ENCODE data around the gene PHF20.
"Not testable (repeated sequence)": the region's sequence is repeated elsewhere in the genome, so short reads cannot be mapped to it uniquely, and the experiment has no call there.

PHF20 gene

GRCh38 chr20:35851659-35852058 lies 79.8 kb downstream of the PHF20 start:
- not testable (repeated sequence) for H3K9me3 ChIP-seq (ENCODE audit: low read length); H3K27me3 ChIP-seq (ENCODE audit: control insufficient read depth in 1 of 2, insufficient read depth in 2 of 2, low read length in 2 of 2); H3K4me1 ChIP-seq (ENCODE audit: insufficient read depth, low read length); H3K4me3 ChIP-seq (ENCODE audit: low read depth in 1 of 2, low read length in 2 of 2); H3K27ac ChIP-seq (ENCODE audit: low read depth, low read length); H3K9ac ChIP-seq (ENCODE audit: low read length)
- H3K36me3 ChIP-seq (ENCODE audit: insufficient read depth, low read length) = peaks cover 11% of the 10 kb centered on the region

DNA sequence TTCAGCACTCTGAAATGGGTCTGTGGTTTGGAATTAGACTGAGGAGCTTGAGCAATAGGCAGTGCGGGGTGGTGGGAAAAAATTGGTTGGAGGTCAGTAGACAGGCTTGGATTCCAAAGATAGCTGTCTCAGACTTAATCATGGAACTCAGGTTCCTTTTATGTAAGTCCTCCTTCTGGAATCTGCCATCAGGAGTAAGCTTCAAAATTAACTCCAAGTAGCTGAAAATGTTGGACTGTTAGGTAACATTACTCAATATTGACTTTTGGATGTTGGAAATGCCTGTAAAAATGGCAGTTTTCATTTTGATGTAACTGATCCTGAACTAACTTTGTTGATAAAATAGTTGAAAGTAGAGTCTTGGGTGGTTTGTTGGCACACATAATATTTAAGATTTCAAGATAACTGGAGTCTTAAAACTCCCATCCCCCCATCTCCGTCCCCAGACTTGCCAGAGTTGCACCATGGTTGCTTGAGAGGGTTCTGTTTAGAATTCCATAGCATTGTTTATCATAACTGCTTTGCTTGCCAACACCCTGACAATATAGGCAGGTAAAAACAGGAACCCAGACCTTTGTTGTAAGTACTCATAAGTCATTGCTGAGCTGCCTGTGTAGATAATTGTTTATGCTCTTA lies 83.0 kb downstream of the PHF20 start:
- Histone ChIP-seq H3K36me3 (ENCODE audit: insufficient read depth, low read length) (peaks cover 5% of the 10 kb centered on the region), H3K27me3 (ENCODE audit: control insufficient read depth in 1 of 2, insufficient read depth in 2 of 2, low read length in 2 of 2) (no peaks in the 10 kb centered on the region), H3K9me3 (ENCODE audit: low read length) (no peaks in the 10 kb centered on the region), H3K9ac (ENCODE audit: low read length) (no peak overlapping the region), H3K27ac (ENCODE audit: low read depth, low read length) (no peak overlapping the region), H3K4me1 (ENCODE audit: insufficient read depth, low read length) (peaks cover 5% of the 10 kb centered on the region), H3K4me3 (ENCODE audit: low read depth in 1 of 2, low read length in 2 of 2) (no peak overlapping the region)

DNA sequence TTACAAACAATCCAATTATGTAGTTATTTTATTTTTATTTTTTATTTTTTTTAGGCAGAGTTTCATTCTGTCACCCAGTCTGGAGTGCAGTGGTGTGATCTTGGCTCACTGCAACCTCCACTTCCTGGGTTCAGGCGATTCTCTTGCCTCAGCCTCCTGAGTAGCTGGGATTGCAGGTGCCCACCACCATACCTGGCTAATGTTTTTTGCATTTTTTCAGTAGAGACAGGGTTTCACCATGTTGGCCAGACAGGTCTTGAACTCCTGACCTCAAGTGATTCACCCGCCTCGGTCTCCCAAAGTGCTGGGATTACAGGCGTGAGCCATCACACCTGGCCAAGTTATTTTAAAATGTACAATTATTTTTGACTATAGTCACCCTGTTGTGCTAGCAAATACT lies 83.8 kb downstream of the PHF20 start:
- H3K4me1 ChIP-seq (ENCODE audit: insufficient read depth, low read length); H3K27ac ChIP-seq (ENCODE audit: low read depth, low read length); H3K36me3 ChIP-seq (ENCODE audit: insufficient read depth, low read length): not testable (repeated sequence)

GRCh38 chr20:35856866-35857265 lies 85.1 kb downstream of the PHF20 start:
- Histone ChIP-seq H3K27ac (ENCODE audit: low read depth, low read length) (no peak overlapping the region), H3K9me3 (ENCODE audit: low read length) (no peaks in the 10 kb centered on the region), H3K4me3 (ENCODE audit: low read depth in 1 of 2, low read length in 2 of 2) (no peak overlapping the region), H3K36me3 (ENCODE audit: insufficient read depth, low read length) (peaks cover 8% of the 10 kb centered on the region), H3K4me1 (ENCODE audit: insufficient read depth, low read length) (peaks cover 5% of the 10 kb centered on the region), H3K27me3 (ENCODE audit: control insufficient read depth in 1 of 2, insufficient read depth in 2 of 2, low read length in 2 of 2) (no peaks in the 10 kb centered on the region), H3K9ac (ENCODE audit: low read length) (no peak overlapping the region)

More for the DNA sequence above, 83.8 kb downstream of the PHF20 start:
- H3K27me3 ChIP-seq (ENCODE audit: control insufficient read depth in 1 of 2, insufficient read depth in 2 of 2, low read length in 2 of 2); H3K4me3 ChIP-seq (ENCODE audit: low read depth in 1 of 2, low read length in 2 of 2); H3K9ac ChIP-seq (ENCODE audit: low read length); H3K9me3 ChIP-seq (ENCODE audit: low read length): not testable (repeated sequence)

DNA sequence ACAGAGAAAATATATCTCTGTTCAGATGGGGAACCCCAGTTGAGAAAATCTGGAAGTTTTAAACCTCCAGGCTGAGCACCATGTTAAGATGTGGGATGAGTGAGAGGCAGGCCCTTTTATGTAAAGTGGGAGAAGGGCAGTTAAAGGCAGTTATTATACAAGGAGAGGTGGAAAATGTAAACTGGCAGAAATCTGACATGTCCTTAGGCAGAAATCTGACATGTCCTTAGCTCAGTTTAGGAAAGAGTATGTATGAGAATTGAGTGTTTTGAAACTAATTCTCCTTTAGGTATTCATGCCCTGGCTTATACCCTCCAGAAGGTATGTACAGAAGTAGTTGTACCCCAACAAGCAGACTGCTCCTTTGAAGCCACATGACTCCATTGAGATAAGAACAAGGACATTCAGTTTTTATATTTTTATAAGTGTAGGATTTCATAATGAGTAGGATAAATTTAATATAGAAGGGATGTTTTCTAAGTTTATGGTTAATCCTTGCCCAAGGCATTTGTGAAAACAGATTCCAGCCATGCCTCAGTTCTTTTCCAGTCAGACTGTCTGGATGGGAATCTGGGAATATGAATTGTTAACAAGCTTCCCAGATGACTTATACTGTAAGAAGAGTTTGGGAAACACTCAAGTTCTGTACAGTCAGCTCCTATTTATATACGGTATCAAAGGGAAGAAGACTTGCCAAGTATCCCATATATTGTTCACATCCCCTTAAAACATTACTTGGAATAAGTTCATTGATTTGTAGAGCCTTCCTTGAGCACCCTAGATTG lies 94.8 kb downstream of the PHF20 start:
- Histone ChIP-seq H3K9ac (ENCODE audit: low read length) (no peak overlapping the region), H3K27ac (ENCODE audit: low read depth, low read length) (no peak overlapping the region), H3K27me3 (ENCODE audit: control insufficient read depth in 1 of 2, insufficient read depth in 2 of 2, low read length in 2 of 2) (no peaks in the 10 kb centered on the region), H3K36me3 (ENCODE audit: insufficient read depth, low read length) (no peaks in the 10 kb centered on the region), H3K9me3 (ENCODE audit: low read length) (no peaks in the 10 kb centered on the region), H3K4me3 (ENCODE audit: low read depth in 1 of 2, low read length in 2 of 2) (no peak overlapping the region), H3K4me1 (ENCODE audit: insufficient read depth, low read length) (peaks cover 7% of the 10 kb centered on the region)

DNA sequence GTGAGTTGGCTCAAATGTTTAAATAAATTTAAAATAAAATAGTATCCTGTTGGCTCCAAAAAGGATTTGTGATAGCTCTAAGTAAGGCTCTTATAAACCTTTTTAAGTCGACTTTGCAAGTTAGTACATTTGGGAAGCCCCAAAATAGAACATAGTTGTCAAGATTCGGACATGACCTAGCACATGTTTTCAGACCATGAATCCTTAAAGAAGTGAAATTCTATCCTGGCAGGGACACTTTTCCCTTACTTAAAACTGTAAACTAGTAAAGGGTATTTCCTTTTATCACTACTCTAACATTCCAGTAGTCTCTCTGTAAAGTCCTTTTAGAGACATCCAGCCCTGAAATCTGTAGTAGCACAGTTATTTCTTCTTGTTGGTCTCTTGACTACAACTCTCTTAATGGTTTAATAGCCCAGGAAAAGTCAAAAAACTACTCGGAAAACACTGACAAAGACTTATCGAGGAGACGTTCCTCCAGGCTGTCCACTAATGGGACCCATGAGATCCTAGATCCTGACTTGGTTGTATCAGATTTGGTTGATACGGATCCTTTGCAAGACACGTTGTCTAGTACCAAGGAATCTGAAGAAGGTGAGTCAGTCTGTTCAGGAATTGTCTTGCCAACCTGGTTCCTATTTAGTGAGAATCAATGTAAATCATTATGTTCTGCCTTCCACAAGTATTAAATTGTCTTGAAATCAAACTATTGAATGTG lies 98.9 kb downstream of the PHF20 start:
- H3K27me3 ChIP-seq (ENCODE audit: control insufficient read depth in 1 of 2, insufficient read depth in 2 of 2, low read length in 2 of 2) = no peaks in the 10 kb centered on the region
- peak overlapping the region in 1 of 2 donors; percentile 51 for H3K4me3 ChIP-seq (ENCODE audit: low read depth in 1 of 2, low read length in 2 of 2)
- H3K9ac ChIP-seq (ENCODE audit: low read length) = no peak overlapping the region
- H3K36me3 ChIP-seq (ENCODE audit: insufficient read depth, low read length) = peaks cover 2% of the 10 kb centered on the region
- no peaks in the 10 kb centered on the region for H3K9me3 ChIP-seq (ENCODE audit: low read length)
- peaks cover 7% of the 10 kb centered on the region for H3K4me1 ChIP-seq (ENCODE audit: insufficient read depth, low read length)
- peak overlapping the region; percentile 71 for H3K27ac ChIP-seq (ENCODE audit: low read depth, low read length)

DNA sequence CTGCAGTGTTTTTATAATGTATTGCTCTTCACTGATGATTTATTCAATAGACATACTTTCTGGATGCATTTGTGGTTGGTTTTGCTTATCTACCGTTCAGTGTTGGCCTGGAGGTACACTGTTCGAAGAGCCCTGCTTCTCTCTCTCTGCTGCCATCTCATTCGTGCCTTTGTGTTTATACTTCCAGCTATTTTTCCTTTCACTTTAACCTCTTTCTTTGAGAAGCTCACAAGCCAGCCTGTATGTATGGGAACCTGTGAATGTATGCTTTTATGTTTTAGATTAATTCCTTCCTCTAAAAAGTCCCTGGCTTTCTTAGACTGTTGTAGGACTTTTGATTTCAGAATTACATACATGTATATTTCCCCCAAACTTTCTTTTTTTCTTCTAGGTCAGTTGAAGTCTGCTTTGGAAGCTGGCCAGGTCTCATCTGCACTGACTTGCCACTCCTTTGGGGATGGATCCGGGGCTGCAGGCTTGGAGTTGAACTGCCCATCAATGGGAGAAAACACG lies 99.5 kb downstream of the PHF20 start:
- H3K9ac ChIP-seq (ENCODE audit: low read length) = no peak overlapping the region

DNA sequence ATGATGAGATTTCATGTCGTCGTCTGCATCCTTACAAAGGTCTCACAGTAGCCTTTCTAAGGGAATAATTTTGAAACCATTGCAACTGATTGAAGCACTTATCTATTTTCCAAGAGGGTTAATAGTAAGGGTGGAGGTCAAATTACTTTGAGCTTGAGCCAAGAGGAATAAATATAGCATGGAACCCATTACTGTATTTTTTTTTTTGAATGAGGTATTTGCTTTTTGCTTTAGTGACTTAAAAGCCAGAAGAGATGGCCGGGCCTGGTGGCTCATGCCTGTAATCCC lies 104.2 kb downstream of the PHF20 start:
- no peak overlapping the region for H3K27ac ChIP-seq (ENCODE audit: low read depth, low read length)
- peaks cover 2% of the 10 kb centered on the region for H3K4me1 ChIP-seq (ENCODE audit: insufficient read depth, low read length)
- no peak overlapping the region for H3K4me3 ChIP-seq (ENCODE audit: low read depth in 1 of 2, low read length in 2 of 2)
- H3K36me3 ChIP-seq (ENCODE audit: insufficient read depth, low read length) = peaks cover 6% of the 10 kb centered on the region
- no peak overlapping the region for H3K9ac ChIP-seq (ENCODE audit: low read length)
- no peaks in the 10 kb centered on the region for H3K9me3 ChIP-seq (ENCODE audit: low read length)
- H3K27me3 ChIP-seq (ENCODE audit: control insufficient read depth in 1 of 2, insufficient read depth in 2 of 2, low read length in 2 of 2) = no peaks in the 10 kb centered on the region

More for the DNA sequence above, 99.5 kb downstream of the PHF20 start:
- Histone ChIP-seq H3K27ac (ENCODE audit: low read depth, low read length) (peak overlapping the region; percentile 71), H3K27me3 (ENCODE audit: control insufficient read depth in 1 of 2, insufficient read depth in 2 of 2, low read length in 2 of 2) (no peaks in the 10 kb centered on the region), H3K36me3 (ENCODE audit: insufficient read depth, low read length) (peaks cover 6% of the 10 kb centered on the region), H3K4me3 (ENCODE audit: low read depth in 1 of 2, low read length in 2 of 2) (peak overlapping the region in 1 of 2 donors; percentile 51), H3K9me3 (ENCODE audit: low read length) (no peaks in the 10 kb centered on the region), H3K4me1 (ENCODE audit: insufficient read depth, low read length) (peaks cover 7% of the 10 kb centered on the region)

DNA sequence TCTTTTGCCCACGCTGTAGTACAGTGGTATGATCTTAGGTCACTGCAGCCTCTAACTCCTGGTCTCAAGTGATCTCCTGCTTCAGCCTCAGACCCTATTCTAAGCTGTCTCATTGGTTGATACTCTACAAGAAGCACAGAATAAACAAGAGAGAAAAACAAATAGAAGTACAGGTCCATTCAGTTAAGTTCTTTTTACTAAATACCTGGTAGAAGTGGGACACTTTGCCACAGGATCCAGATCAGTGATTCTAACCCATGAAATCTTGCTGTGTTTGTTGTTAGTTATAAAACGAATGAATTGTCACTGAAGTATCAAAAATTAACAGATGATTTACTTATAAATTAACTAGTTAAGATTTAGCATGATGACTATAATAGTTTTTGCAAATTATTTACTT lies 105.8 kb downstream of the PHF20 start:
- peaks cover 6% of the 10 kb centered on the region for H3K36me3 ChIP-seq (ENCODE audit: insufficient read depth, low read length)
- no peak overlapping the region for H3K27ac ChIP-seq (ENCODE audit: low read depth, low read length)
- H3K9me3 ChIP-seq (ENCODE audit: low read length) = no peaks in the 10 kb centered on the region
- H3K9ac ChIP-seq (ENCODE audit: low read length) = no peak overlapping the region
- H3K4me3 ChIP-seq (ENCODE audit: low read depth in 1 of 2, low read length in 2 of 2) = no peak overlapping the region
- no peaks in the 10 kb centered on the region for H3K27me3 ChIP-seq (ENCODE audit: control insufficient read depth in 1 of 2, insufficient read depth in 2 of 2, low read length in 2 of 2)
- no peaks in the 10 kb centered on the region for H3K4me1 ChIP-seq (ENCODE audit: insufficient read depth, low read length)

DNA sequence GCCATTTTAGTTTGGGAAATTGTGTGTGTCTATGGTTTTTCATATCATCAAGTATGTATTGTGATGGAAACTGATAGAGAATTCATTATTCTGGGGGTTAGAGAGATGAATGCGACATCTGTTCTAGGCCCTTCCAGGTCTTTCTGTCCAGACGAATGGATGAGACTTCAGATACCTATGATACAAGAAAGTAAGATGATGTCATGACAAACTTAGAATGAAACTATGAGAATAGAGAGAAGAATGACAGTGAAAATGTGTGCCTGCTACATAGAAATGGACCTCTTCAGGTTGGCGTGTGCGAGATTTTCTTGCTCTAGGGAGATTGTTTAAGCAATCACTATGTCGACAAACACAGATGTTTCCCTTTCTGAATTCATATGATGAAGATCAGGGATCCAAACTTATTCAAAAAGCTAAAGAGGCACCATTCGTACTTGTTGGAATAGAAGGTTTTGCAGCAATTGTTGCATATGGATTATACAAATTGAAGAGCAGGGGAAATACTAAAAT lies 106.4 kb downstream of the PHF20 start:
- Histone ChIP-seq H3K4me1 (ENCODE audit: insufficient read depth, low read length) (no peaks in the 10 kb centered on the region), H3K27me3 (ENCODE audit: control insufficient read depth in 1 of 2, insufficient read depth in 2 of 2, low read length in 2 of 2) (no peaks in the 10 kb centered on the region), H3K4me3 (ENCODE audit: low read depth in 1 of 2, low read length in 2 of 2) (no peak overlapping the region), H3K36me3 (ENCODE audit: insufficient read depth, low read length) (peaks cover 6% of the 10 kb centered on the region), H3K27ac (ENCODE audit: low read depth, low read length) (no peak overlapping the region), H3K9me3 (ENCODE audit: low read length) (no peaks in the 10 kb centered on the region), H3K9ac (ENCODE audit: low read length) (no peak overlapping the region)

DNA sequence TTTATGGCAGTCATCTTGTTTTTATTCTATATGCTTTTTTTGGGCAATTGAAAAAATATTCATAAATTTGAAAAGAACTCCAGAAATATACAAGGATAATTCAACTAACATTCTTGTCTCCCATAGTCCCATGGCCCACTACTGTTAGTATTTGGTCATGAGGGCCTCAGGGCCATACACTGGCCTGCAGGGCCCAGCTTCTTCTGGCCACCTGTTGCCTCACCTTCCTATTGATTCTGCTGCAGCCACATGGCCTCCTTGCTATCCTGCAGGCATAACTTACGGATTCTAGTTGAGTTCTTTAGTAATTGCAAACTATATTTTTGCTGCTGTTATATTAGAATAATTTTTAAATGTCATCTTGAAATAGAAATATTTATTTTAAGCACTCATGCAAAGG lies 109.9 kb downstream of the PHF20 start:
- Histone ChIP-seq H3K27ac (ENCODE audit: low read depth, low read length) (no peak overlapping the region), H3K4me1 (ENCODE audit: insufficient read depth, low read length) (peaks cover 8% of the 10 kb centered on the region)

More for the DNA sequence above, 109.9 kb downstream of the PHF20 start:
- H3K4me3 ChIP-seq (ENCODE audit: low read depth in 1 of 2, low read length in 2 of 2) = no peak overlapping the region
- H3K36me3 ChIP-seq (ENCODE audit: insufficient read depth, low read length) = no peaks in the 10 kb centered on the region
- H3K27me3 ChIP-seq (ENCODE audit: control insufficient read depth in 1 of 2, insufficient read depth in 2 of 2, low read length in 2 of 2) = no peaks in the 10 kb centered on the region
- H3K9ac ChIP-seq (ENCODE audit: low read length) = no peak overlapping the region
- no peaks in the 10 kb centered on the region for H3K9me3 ChIP-seq (ENCODE audit: low read length)

Measured in muscle layer of colon (tissue), 2 donors.